Stimulated activated naive CD8-positive, alpha-beta T cell treated with anti-CD3 and anti-CD28 coated beads, Interleukin-15, Interleukin-2, amounts not matched to agents 100 U/mL and 50 U/mL, for 24 hours (primary cell): Measurements from ENCODE around the gene FHAD1.
"Not testable (repeated sequence)": the region's sequence is repeated elsewhere in the genome, so short reads cannot be mapped to it uniquely, and the experiment has no call there.

Experiments
- ATAC-seq: fragments of 150-1000 bp; cut with Tn5 transposase; one replicate; pipeline ENCODE4 v1.10.0; 2021
- DNase-seq: peaks from one replicate; pipeline ENCODE4 v3.0.0; 2021

FHAD1 gene

DNA sequence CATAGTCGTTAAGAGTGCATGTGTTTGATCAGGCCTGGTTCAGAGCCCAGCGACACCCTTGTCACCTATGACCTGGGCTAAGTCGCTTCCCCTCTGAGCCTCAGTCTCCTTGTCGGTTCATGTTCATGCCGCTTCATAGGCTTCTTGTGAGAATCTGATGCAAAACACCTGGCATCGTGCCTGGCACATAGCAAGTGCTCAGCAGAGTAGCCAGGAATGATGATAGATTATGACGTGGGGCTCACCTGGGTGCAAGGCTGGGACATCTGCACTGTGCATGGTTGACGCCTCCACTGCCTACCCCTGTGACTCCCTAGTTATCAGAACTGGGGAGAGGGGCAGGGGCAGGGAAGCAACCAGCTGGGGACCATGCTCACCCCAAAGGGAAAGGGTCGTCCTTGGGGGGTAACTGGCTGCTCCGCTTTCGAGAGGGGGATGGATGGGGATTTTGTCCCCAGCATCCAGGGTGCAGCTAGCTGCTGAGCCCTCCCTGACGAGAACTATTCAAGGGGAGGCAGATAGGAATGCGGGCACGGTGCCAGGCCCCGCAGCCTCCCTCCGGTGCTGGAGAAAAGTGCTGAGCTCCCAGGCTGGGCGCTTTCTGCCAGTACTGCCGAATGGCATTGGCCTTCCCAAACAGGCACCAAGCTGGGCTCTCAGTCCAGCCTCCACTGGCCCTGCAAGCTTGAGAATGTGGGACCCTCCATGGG is 171.9 kb downstream of the FHAD1 start:
- ATAC-seq (no peak), DNase-seq (no peak)

DNA sequence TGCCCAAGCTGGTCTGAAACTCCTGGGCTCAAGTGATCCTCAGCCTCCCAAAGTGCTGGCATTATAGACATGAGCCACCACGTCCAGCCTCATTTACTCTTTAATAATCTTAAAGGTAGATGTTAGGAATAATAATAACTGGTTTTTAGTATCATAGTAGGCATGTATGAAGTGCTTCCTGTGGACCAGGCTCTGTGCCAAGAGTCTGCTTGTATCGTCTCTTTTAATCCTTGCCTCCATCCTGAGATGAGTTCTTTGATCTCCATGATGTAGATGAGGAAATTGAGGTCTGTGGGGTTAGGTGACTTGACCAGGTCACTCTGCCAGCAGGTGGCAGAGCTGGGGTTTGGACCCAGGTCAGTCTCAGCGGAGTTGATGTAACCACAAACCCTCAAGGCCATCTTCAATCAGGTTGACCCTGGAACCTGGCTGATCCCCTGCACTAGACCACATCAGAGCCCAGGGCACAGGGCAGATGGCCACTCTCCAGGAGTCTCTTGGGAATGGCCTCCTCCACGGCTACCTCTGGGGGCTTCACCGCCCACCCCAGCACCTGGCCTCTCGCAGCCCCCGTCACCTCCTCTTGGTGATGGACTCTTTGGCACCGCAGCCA is 173.9 kb downstream of the FHAD1 start:
- ATAC-seq (no peak), DNase-seq (no peak)

DNA sequence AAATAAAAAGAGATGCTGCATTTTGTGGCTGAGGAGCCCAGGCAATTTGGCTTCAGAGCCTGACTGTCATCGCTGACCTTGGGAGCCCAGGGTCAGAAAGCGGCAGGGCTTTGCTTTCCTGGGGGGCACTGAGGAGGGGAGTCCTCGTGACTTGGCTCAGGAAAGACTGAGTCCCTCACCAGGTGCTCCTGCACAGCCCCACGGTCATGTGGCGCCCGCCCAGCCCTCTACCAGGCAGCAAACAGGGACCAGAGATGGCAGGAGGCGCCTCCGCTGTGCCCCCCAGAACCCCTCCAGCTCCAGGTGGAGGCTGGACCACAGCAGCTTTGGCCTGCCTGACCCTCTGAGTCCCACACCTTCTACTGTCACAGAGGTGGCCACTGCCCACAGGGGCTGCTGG is 175.8 kb downstream of the FHAD1 start:
- no peak for ATAC-seq
- DNase-seq = no peak

DNA sequence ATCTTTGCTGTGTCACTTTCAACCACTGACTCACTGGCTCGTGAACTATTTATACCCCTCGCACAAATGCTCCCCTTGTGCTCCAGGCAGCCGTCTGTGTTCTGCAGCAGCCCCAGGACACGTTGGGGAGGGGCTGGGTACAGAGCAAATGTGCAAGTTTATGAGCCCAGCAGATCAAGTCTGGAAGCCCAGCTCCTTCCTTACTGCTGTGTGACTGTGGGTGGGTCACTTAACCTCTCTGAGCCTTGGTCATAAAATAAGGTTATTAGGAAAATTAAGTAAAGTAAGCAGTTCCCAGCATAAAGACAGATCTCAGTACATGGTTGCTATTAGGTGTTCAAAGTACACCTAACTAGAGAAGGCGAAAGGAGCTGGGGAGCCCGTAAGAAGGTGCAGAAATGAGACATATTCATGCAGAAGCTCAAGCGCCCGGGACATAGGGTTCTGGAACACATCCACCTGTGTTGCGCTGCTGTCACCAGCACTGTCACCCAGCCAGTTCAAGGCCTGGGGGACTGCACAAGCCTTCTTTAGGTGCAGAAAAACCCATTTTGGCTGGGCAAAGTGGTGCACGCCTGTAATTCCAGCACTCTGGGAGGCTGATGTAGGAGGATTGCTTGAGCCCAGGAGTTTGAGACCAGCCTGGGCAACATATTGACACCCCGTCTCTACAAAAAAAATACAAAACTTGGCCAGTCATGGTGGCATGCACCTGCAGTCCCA is 176.5 kb downstream of the FHAD1 start:
- DNase-seq (no peak), ATAC-seq (no peak)

DNA sequence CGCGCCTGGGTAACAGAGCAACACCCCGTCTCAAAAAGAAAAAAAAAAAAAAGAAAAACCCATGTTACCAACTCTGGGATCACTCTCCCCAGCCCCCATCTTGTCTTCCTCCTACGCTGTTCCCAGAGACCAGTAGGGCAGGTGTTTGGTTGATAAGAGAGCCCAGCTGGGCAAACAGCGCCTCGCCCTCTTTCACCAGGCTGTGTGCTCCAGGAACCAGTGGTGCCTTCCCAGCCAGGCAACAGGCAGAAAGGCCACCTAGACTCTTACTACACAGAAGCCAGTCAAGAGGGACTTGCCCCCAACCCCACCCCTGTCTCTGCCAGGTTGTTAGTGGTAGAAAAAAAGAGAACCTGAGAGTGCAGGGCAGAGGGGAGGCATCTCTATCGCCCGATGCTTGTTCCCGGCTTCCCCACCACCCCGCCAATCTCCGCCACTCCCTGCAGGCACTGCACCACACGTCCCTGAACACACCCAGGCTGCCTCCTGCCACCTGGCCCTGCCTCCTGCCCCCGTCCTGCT is 177.2 kb downstream of the FHAD1 start:
- ATAC-seq = no peak
- no peak for DNase-seq

DNA sequence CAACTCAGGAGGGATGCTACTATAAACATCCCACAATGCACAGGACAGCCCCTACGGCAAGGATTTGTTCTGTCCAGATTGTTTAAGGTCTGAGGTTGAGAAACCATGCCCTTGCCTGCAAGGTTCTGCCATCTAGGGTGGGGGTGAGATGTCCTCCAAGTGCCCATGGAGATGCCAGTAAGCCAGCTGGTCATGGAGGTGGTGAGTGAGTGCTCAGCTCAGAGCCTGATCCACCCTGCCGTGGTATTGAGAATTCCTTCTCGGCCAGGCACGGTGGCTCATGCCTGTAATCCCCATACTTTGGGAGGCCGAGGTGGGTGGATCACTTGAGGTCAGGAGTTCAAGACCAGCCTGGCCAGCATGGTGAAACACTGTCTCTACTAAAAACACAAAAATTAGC is 178.0 kb downstream of the FHAD1 start:
- no peak for DNase-seq
- no peak for ATAC-seq

DNA sequence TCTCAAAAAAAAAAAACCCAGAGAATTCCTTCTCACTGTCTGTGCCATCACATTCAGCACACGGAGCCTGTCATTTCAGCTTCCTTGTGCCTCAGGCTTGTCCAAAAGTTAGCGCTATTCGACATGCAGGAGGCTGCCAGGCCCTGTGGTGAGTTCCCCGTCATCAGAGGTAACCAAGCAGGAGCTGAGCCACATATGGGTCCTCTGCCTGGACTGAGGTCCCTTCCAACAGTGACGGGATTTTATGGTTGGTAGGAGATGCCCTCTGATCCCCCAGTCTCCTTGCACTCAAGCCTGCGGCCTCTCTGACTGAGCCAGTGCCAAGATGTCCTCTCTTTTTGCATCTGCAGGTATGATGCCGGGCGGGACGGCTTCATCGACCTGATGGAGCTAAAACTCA is 178.5 kb downstream of the FHAD1 start:
- ATAC-seq (no peak), DNase-seq (no peak)

DNA sequence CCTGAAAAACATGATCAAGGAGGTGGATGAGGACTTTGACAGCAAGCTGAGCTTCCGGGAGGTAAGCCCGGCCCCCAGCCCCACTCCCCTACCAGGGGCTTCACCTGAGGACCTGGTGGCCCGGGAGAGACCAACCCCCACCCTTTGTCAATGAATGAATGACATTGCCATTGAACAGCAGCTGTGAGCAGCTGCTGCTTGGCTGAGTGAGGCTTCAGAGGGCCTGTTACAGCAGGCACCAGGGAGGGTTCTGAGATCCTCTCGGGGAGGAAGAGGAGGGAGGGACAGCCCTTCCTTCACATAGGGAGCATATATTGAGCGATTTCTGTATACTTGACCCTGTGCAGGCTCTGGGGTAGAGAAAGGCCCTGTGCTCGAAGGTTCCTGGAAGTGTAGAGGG is 178.9 kb downstream of the FHAD1 start:
- DNase-seq (no peak), ATAC-seq (no peak)

DNA sequence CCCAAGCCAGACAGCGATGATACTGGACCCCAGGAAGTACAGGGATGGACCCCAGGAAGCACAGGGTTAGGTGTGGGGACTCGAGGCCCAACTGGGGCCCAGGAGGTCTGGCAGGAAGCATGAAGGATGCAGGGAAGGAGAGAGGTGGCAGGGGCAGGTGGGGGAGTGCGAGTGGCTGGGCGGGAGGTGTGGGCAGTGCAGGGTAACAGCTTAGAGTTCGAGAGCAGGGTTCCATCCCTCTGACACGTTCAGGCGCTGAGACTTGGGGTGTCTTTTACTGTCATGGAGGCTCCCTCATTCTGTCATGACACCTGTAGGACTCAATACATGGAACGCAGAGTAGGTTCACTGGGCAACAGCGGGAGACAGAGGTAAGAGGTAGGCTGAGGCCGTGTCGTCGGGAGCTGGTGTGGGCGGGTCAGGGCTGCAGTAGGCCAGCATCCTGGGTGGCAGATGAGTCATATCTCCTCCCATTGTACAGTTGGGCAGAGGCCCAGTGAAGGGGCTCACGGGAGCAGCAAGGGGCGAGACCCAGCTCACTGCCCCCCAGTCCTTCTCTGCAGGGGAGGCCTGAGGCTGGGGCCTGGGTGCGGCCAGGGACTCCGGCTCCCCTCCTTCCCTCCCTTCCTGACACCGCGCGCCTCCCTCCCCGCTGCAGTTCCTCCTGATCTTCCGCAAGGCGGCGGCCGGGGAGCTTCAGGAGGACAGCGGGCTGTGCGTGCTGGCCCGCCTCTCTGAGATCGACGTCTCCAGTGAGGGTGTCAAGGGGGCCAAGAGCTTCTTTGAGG is 179.7 kb downstream of the FHAD1 start:
- no peak for DNase-seq
- ATAC-seq = peak; percentile 11

DNA sequence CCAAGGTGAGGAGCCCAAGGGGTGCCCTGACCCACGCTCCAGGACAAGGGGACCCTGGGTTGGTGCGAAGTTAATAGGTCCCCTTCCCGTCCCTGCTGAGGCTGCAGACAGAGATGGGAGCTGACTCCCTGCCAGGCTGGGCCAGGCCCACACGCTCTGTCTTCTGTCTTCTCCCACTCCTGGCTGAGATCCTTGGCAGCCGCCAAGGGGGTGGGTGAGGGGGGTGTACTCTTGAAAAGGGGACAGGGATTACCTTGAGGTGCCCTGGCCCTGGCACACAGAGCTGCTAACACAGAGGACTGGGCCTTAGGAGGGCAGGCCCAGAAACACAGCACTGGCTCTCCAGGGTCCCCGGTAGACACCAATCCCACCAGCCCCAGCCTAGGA is 180.2 kb downstream of the FHAD1 start:
- ATAC-seq = no peak

DNA sequence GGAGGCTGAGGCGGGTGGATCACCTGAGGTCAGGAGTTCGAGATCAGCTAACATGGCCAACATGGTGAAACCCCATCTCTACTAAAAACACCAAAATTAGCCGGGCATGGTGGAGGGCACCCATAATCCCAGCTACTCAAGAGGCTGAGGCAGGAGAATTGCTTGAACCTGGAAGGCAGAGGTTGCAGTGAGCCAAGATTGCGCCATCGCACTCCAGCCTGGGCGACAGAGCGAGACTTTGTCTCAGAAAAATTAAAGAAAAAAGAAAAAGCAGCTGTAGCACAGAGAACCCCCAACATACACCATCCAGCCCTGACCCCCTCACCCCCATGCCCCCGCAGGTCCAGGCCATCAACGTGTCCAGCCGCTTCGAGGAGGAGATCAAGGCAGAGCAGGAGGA is 181.2 kb downstream of the FHAD1 start:
- ATAC-seq = not testable (repeated sequence)

More for the DNA sequence above, 180.2 kb downstream of the FHAD1 start:
- DNase-seq = no peak

DNA sequence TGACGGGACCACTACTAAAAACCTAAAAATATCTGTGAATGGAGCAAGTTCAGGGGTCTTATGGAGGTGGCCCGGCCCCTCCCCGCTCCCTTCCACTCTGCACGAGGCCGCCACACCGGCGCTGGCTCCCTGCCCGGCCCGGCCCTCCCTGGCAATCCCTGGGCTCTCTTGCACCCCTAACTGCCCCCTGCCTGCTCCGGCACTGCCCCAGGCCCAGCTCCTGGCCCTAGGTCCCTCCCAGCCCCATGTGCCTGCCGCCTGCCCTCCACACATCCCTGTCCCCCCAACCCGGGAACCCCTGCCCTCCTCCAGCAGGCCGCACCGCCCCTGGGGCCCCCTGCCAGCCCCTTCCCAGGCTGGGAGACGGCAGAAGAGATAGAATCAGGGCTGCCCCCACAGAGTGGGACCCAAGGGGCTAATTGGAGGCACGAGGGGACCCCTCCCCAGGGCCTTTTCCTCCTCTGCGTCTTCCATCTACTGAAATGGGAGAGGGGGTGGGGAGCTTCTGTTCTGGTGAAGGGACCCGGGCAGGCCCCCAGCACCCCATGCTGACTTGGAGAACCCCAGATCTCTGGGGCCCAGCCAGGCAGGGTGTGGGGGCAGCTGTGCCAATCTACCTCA is 181.9 kb downstream of the FHAD1 start:
- DNase-seq (no peak), ATAC-seq (no peak)

More for the DNA sequence above, 181.2 kb downstream of the FHAD1 start:
- not testable (repeated sequence) for DNase-seq

DNA sequence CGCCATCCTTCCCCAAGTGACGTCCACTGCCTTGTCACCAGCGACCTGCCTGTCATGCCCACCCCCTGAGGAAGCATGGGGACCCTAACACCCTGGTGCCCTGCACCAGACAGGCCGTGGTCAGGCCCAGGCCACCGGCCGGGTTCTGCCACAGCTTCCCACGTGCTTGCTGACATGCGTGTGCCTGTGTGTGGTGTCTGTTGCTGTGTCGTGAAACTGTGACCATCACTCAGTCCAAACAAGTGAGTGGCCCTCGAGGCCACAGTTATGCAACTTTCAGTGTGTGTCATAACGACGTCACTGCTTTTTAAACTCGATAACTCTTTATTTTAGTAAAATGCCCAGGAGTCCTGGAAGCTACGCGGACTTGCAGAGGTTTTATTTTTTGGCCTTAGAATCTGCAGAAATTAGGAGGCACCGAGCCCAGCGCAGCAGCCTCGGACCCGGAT is 182.7 kb downstream of the FHAD1 start:
- DNase-seq (no peak), ATAC-seq (no peak)

DNA sequence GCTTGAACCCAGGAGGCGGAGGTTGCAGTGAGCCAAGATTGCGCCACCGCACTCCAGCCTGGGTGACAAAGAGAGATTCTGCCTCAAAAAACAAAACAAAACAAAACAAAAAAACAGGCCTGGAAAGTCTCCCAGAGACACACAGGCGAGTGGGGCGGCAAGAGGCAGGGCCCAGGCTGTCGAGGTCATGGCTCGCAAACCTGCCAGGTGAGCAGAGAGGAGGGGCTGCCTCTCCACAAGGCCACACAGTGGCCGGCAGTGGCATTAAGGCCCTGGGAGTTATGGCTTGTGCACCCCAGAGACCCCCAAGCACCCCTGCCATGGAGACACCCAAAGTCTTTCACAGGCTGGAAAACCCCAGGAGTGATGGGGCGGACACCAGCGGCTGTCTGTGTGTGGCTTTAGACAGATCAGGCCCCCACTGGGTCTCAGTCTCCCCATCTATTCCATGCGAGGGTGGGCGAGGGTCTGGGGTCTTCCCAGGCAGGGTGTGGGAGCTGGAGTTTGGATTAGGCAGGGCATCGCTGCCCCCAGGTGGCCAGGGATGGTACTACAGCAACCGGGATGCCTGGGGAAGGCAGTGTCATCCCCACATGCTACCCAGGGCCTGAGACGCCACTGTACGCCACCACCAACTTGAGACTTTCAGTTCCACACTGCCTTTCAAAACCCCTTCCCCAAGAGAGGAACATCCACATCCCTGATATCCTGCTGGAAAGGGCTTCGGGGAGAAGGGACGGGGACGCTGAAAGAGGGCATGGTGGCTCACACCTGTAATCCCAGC is 184.0 kb downstream of the FHAD1 start:
- peak; percentile 85 for DNase-seq
- ATAC-seq = peak; percentile 62

DNA sequence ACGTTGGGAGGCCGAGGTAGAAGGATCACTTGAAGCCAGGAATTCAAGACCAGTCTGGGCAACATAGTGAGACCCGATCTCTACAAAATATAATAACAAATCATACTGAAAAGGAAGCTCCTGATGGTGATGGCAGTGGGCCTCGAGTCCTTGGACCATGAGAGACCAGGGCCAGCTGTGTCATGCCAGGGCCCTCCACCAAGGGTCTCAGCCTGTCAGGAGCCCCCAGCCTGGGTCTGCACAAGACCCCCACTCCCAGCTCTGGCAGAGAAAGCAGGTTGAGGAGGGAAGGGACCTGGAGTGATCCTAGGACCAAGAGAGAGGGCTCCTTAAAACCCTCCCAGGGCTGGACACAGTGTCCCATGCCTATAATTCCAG is 184.5 kb downstream of the FHAD1 start:
- no peak for ATAC-seq
- no peak for DNase-seq

DNA sequence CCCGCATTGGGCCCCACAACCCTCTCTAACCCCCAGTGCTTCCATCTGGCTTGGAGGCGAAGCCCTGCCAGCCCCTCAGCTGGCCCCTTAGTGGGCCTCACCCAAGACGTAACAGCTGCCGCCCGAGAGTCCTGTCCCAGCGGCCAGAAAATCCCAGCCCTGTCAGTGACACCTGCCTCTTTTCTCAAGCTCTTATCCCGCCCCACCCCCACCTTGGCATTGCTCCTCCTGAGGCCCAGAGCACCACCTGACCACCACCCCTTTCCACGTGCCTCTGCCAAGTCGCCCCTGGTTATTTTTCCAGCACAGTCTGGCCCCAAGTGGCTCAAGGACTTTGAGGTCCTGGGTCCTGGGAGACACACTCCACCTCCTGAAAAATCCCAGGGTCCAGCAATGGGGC is 185.3 kb downstream of the FHAD1 start:
- ATAC-seq = no peak
- DNase-seq = no peak

DNA sequence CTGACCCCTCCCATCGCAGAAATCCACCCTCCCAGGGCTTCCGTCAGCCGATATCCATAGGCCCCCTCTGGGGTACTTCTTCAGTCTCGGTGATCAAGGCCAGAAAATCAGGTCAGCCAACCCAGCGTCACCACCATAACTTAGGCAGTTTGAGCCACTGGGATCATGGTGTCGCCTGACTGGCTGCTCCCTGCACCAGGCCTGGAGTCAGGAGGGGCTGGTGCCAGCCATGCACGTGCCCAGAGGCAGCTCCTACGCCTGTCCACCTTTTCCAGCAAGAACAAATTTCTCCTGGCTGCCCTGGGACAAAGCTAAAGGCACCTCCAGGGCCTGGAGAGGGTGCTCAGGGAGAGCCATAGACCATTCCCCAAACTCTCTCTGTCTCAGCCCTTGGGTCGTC is 186.4 kb downstream of the FHAD1 start:
- DNase-seq (no peak), ATAC-seq (no peak)

DNA sequence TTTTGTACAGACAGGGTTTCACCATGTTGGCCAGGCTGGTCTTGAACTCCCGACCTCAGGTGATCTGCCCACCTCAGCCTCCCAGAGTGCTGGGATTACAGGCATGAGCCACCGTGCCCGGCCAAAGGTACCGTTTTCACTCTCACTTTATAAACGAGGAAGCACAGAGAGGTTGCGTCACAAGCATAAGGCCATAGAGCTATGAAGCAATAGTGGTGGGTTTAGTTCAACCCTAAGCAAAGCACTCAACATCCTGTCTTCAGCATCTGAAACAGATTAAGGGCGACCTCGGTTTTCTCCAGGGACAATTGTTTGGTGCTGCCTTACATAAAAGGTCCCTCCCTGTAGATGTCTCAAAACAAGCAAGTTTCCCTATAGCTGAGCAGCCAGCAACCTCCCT is 187.7 kb downstream of the FHAD1 start:
- ATAC-seq, DNase-seq: not testable (repeated sequence)

DNA sequence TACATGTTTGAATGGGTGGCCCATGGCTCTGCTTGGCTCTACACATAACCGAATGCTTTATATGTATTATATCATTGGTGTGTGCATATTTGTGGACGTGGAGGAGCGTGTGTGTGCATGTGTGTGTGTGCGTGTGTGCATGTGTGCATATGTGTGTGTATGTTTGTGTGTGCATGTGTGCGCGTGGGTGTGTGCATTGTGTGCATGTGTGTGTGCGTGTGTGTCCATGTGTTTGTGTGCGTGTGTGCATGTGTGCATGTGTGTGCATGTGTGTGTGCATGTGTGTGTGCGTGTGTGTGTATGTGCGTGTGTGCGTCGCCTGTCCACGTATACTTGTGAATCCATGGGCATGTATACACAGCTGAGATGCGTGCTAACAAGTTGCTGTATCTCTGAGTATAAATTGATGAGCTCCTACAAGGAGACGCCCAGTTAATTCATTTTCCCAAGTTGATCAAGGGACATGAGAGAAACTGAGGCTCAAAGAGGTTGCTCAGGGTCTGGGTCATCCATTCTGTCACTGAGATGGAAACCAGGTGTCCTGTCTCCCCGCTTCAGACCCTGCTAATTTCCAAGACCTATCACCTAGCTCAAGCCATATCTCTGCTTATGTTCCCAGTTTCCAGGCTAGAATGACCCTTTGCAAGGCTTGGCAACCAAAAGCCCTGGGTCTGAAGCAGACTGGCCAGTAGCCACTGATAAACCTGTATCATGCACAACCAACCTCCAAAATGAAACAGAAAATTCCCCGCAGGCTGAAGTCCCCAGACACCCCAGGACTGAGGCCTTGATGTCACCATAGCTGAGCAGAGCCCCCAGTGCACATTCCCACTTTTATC is 188.4 kb downstream of the FHAD1 start:
- DNase-seq (no peak), ATAC-seq (no peak)

DNA sequence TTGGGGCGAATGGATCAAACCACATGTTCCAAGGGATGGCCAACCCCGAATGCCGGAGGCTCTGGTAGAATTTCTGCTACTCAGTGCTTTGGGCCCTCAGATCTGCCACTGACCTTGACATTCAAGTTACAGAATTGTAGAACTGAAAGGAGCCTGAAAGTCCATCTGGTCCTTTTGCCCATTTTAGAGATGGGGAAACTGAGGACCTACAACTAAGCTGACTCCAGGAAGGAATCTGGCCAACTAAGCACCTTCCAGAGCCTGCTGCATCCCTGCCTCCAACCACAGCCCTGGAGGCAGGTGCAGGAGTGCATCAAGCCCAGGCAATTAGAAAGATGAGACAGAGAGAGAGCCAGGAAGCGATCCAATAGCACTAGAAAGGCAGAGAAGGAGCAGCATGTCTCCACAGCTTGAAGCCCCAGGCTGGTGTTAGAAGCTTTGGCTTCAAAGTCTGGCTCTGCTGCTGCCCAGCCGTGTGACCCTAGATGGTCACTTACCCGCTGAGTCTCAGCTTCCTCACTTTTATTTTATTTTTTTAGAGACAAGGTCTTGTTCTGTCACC is 189.9 kb downstream of the FHAD1 start:
- ATAC-seq = no peak

More for the DNA sequence above, 189.9 kb downstream of the FHAD1 start:
- no peak for DNase-seq
